ENCODE data around the gene NDFIP1.
"Not testable (repeated sequence)": the region's sequence is repeated elsewhere in the genome, so short reads cannot be mapped to it uniquely, and the experiment has no call there.

The NDFIP1 gene

GRCh38 chr5:142178651-142179050 lies 70.1 kb downstream of the NDFIP1 start:
- Mint-ChIP-seq H3K27ac (no peak overlapping the region), H3K4me1 (no peaks in the 10 kb centered on the region), H3K4me3 (no peak overlapping the region), H3K36me3 (no peaks in the 10 kb centered on the region), H3K9me3 (no peaks in the 10 kb centered on the region), H3K27me3 (peaks cover 2% of the 10 kb centered on the region)

- Mint-ChIP-seq H3K4me3 (no peak overlapping the region), H3K4me1 (no peaks in the 10 kb centered on the region), H3K27me3 (peaks cover 2% of the 10 kb centered on the region), H3K27ac (no peak overlapping the region), H3K36me3 (no peaks in the 10 kb centered on the region), H3K9me3 (no peaks in the 10 kb centered on the region)
Measured at GRCh38 chr5:142179776-142180387, 71.3 kb downstream of the NDFIP1 start.

DNA sequence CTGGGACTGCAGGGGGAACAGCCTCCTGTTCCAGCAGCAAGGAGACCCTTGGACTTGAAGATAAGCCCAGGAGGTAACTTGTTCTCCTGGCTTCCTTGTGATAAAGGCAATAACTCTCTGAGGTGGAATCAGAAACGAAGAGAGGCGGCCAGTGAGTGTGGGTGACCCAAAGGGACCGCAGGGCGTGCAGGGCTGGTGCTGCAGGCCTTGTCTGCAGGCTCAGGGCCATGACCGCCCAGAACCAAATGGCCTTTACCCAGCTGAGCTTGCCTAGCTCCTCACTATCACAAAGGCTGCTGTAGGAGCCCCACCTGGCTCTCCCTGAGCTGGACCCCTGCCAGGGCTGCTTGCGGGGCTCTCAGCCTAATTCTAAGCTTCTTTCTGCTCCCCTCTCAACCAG lies 72.5 kb downstream of the NDFIP1 start:
- Mint-ChIP-seq H3K9me3 (no peaks in the 10 kb centered on the region), H3K4me1 (no peaks in the 10 kb centered on the region), H3K4me3 (no peak overlapping the region), H3K36me3 (no peaks in the 10 kb centered on the region), H3K27ac (no peak overlapping the region), H3K27me3 (peaks cover 2% of the 10 kb centered on the region)

DNA sequence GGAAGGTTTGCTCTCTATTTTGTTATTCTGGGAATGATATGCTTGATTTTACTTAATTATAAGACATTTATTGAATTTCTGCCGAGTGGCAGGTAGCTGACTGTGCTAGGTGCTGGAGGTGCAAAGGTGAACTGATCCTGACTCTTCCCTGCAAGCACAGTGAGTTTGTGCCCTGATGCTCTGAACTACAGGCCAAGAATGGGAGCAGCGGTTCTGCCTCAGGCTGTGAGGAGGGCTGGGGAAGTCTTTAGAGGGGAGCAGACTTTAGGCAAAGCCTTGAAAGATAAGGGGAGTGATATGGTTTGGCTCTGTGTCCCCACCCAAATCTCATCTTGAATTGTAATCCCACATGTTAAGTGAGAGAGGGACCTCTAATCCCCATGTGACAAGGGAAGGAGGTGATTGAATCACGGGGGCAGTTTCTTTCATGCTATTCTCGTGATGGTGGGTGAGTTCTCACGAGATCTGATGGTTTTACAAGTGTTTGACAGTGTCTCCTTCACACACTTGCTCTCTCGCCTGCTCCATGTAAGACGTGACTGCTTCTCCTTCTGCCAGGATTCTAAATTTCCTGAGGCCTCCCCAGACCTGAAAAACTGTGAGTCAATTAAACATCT lies 73.1 kb downstream of the NDFIP1 start:
- no peaks in the 10 kb centered on the region for H3K4me1 Mint-ChIP-seq
- H3K27ac Mint-ChIP-seq = peak overlapping the region; percentile 32
- H3K27me3 Mint-ChIP-seq = peaks cover 2% of the 10 kb centered on the region
- H3K9me3 Mint-ChIP-seq = no peaks in the 10 kb centered on the region
- no peaks in the 10 kb centered on the region for H3K36me3 Mint-ChIP-seq
- H3K4me3 Mint-ChIP-seq = no peak overlapping the region

GRCh38 chr5:142182840-142183239 lies 74.3 kb downstream of the NDFIP1 start:
- Mint-ChIP-seq H3K4me1 (peaks cover 5% of the 10 kb centered on the region), H3K9me3 (no peaks in the 10 kb centered on the region), H3K36me3 (no peaks in the 10 kb centered on the region), H3K27ac (no peak overlapping the region), H3K27me3 (no peaks in the 10 kb centered on the region), H3K4me3 (no peak overlapping the region)

DNA sequence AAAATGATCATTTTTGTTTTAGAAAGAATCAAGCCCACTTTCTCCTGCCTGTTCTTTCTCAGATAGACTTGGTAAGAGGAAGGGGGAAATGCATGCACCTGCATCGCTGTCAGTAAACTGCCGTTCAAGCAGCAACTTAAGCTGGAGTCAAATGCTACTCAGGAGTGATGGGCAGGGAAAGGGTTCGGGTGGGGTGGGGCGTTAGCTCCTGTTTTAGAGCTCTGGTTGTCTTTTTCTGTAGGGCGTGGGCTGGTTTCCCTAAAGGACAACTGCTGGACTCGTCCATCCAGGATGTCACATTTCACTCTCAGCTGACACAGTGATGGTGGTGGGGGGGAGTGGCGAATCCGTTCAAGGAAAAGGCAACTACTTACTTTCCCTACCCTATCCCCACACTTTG lies 75.0 kb downstream of the NDFIP1 start:
- Mint-ChIP-seq H3K27me3 (no peaks in the 10 kb centered on the region), H3K4me3 (no peak overlapping the region), H3K36me3 (no peaks in the 10 kb centered on the region), H3K9me3 (no peaks in the 10 kb centered on the region), H3K27ac (no peak overlapping the region), H3K4me1 (peaks cover 5% of the 10 kb centered on the region)

DNA sequence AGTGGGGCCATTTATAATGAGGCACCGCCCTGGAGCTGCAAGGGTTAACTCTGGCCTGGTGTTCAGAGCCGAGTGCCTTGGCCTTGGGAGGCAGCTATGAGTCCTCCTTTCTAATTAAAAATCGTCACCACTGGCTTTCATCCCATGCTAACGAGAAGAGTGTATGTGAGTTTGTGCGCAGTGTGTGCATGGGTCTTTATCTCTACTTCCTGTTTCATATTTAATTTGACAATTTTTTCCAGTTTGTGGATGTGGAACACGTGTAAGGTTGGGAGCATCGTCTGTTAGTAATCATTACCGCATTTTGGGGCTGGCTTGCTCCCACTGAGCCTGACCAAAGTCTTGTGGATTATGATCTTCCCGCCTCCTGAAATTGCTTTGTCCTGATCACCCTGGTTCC lies 76.4 kb downstream of the NDFIP1 start:
- Mint-ChIP-seq H3K36me3 (no peaks in the 10 kb centered on the region), H3K27ac (peak overlapping the region; percentile 17), H3K4me3 (no peak overlapping the region), H3K4me1 (peaks cover 5% of the 10 kb centered on the region), H3K27me3 (no peaks in the 10 kb centered on the region), H3K9me3 (no peaks in the 10 kb centered on the region)

DNA sequence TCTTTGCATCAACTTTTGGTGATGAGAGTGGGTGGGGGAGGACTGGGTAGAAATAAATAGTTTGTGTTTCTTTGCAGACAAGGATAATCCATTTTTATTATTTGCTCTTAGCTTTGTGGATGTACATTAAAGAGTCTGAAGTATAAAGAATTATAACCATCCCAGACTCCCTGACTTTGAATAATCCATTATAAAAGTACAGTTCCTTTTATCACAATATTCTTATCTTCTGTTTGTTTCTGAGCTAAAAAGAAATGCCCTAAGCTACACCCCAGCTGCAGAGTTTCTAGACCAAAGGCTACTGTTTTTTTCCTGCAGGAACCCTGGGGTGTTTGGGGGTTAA lies 77.9 kb downstream of the NDFIP1 start:
- Mint-ChIP-seq H3K27me3 (no peaks in the 10 kb centered on the region), H3K9me3 (no peaks in the 10 kb centered on the region), H3K27ac (no peak overlapping the region), H3K36me3 (no peaks in the 10 kb centered on the region), H3K4me3 (no peak overlapping the region), H3K4me1 (peaks cover 5% of the 10 kb centered on the region)

DNA sequence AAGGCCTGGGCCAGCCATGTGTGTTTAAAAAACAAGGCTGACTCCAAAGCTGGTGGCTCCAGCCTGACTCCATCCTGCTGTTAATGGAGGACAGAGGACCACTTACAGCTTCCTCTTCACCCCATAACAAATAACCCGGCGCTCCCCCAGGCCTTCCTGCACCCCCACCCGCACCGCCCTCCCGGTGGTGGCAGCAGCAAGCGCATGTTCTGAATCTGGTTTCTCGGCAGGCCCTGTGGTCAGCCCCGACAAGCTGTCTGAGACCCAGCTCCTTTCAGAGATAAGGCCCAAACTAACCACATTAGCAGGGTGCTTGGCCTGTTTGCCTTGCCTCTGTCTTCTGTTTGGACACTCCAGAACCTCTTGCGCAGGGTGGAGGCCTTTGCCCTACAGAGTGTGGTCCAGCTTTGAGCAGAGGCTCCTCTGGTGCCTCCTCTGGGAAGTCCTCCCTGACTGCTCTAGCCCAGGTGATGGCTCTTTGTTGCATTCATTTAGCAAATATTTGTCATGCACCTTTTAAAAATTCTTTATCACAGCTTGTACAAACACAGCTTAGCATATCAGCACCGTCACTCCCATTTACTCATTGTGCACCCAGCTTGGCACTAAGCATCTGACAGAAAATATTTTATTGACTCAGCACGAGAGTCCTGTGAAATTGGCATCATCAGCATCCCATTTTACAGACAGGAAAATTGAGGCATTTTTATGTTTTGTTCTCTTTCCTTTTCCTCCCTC lies 78.4 kb downstream of the NDFIP1 start:
- Mint-ChIP-seq H3K36me3 (no peaks in the 10 kb centered on the region), H3K9me3 (no peaks in the 10 kb centered on the region), H3K27ac (no peak overlapping the region), H3K4me1 (peaks cover 5% of the 10 kb centered on the region), H3K4me3 (no peak overlapping the region), H3K27me3 (no peaks in the 10 kb centered on the region)

- H3K36me3 Mint-ChIP-seq, H3K4me3 Mint-ChIP-seq: not testable (repeated sequence)
Measured at GRCh38 chr5:142188691-142189090, 80.1 kb downstream of the NDFIP1 start.

GRCh38 chr5:142189813-142190212 lies 81.2 kb downstream of the NDFIP1 start:
- H3K36me3 Mint-ChIP-seq = no peaks in the 10 kb centered on the region
- peaks cover 5% of the 10 kb centered on the region for H3K4me1 Mint-ChIP-seq
- H3K9me3 Mint-ChIP-seq = no peaks in the 10 kb centered on the region
- H3K27ac Mint-ChIP-seq = no peak overlapping the region
- H3K4me3 Mint-ChIP-seq = no peak overlapping the region
- H3K27me3 Mint-ChIP-seq = no peaks in the 10 kb centered on the region

More at GRCh38 chr5:142188691-142189090, 80.1 kb downstream of the NDFIP1 start:
- H3K27ac Mint-ChIP-seq, H3K4me1 Mint-ChIP-seq, H3K27me3 Mint-ChIP-seq, H3K9me3 Mint-ChIP-seq: not testable (repeated sequence)

DNA sequence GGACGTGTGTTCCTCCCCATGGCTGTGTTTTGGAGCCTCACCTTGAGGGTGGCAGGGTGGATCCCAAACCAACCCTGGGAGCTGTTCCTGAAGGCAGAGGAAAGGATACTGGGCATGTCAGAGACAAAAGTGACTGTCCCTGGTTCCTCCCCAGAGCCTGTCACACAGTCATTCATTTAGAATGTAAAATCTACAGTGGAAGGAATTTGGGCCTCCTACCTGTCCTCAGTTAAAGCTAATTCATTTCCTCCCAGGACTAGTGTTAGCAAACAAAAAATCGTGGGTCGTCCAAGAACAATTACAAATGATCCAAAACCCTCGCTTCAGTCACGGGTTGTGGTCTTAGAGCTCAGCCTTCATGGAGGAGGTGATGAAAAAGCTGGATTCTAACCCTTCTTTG lies 83.2 kb downstream of the NDFIP1 start:
- H3K9me3 Mint-ChIP-seq = no peaks in the 10 kb centered on the region
- peaks cover 5% of the 10 kb centered on the region for H3K4me1 Mint-ChIP-seq
- H3K27me3 Mint-ChIP-seq = no peaks in the 10 kb centered on the region
- no peaks in the 10 kb centered on the region for H3K36me3 Mint-ChIP-seq
- H3K27ac Mint-ChIP-seq = no peak overlapping the region
- H3K4me3 Mint-ChIP-seq = no peak overlapping the region

GRCh38 chr5:142192286-142193113 lies 83.9 kb downstream of the NDFIP1 start:
- no peaks in the 10 kb centered on the region for H3K27me3 Mint-ChIP-seq
- H3K4me3 Mint-ChIP-seq = no peak overlapping the region
- no peaks in the 10 kb centered on the region for H3K9me3 Mint-ChIP-seq
- H3K36me3 Mint-ChIP-seq = no peaks in the 10 kb centered on the region
- H3K27ac Mint-ChIP-seq = no peak overlapping the region
- peaks cover 3% of the 10 kb centered on the region for H3K4me1 Mint-ChIP-seq

DNA sequence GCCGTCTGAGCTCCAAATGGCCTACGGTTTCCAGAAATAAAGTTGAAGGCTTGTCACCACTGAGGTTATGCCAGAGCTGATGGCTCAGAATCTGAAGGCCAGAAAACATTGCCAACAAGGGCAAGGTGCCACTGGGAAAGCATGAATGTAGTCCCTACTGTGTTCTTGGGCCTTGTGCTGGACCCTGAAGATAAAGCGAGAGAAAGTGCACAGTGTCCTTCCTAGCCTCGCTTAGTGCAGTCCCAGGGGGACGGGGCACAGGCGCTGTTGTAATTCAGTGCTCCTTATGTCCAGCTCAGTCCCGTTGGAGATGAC lies 84.5 kb downstream of the NDFIP1 start:
- H3K4me1 Mint-ChIP-seq = no peaks in the 10 kb centered on the region
- no peaks in the 10 kb centered on the region for H3K9me3 Mint-ChIP-seq
- no peaks in the 10 kb centered on the region for H3K36me3 Mint-ChIP-seq
- H3K27ac Mint-ChIP-seq = no peak overlapping the region
- no peak overlapping the region for H3K4me3 Mint-ChIP-seq
- no peaks in the 10 kb centered on the region for H3K27me3 Mint-ChIP-seq

DNA sequence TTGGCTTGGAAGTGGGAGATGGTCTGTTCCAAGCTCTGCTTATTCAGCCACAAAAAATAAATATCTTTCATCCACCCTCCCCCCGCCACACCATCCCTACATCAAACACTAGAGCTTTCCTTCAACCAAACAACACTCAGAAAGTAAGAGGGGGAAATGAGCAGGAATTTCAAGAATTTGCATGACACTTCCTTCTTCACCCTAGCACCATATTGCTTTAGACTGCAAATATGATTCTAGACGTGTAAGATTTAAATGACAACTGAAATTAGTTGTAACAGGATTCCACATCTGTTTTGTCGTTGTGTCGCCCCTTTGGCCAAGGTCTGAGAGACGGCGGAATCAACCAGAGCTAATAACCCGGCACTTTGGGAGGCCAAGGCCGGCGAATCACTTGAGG lies 88.5 kb downstream of the NDFIP1 start:
- Mint-ChIP-seq H3K27ac (no peak overlapping the region), H3K27me3 (no peaks in the 10 kb centered on the region), H3K36me3 (no peaks in the 10 kb centered on the region), H3K4me1 (no peaks in the 10 kb centered on the region), H3K9me3 (no peaks in the 10 kb centered on the region), H3K4me3 (no peak overlapping the region)

GRCh38 chr5:142197781-142198180 lies 89.2 kb downstream of the NDFIP1 start:
- H3K9me3 Mint-ChIP-seq = no peaks in the 10 kb centered on the region
- H3K4me1 Mint-ChIP-seq = no peaks in the 10 kb centered on the region
- no peaks in the 10 kb centered on the region for H3K27me3 Mint-ChIP-seq
- no peak overlapping the region for H3K27ac Mint-ChIP-seq
- no peaks in the 10 kb centered on the region for H3K36me3 Mint-ChIP-seq
- no peak overlapping the region for H3K4me3 Mint-ChIP-seq
